DND-41 (cell line): ENCODE results near the gene AP3D1.

Source experiments
- ATAC-seq: fragments of 200-7000 bp; cut with Tn5 transposase; 3 replicates; pipeline ENCODE4 v1.9.1; 2021; ENCODE audit warnings: low read depth; ENCODE audit not compliant: insufficient read depth
- DNase-seq: peaks from one replicate; pipeline ENCODE4 v3.0.0-alpha.2; 2020
- H2AFZ ChIP-seq: 2 replicates; pipeline ENCODE4 v1.6.0; 2012; ENCODE audit warnings: low read depth, low read length
- H3K27ac ChIP-seq: 2 replicates; pipeline ENCODE4 v1.5.1; 2012; ENCODE audit warnings: low read length, inconsistent platforms
- H3K27me3 ChIP-seq: fragments of 200-600 bp; sonication (generic); 2 replicates; pipeline ENCODE4 v1.6.0; 2012; ENCODE audit warnings: low read length, mild to moderate bottlenecking, inconsistent platforms; ENCODE audit not compliant: insufficient read depth, poor library complexity
- H3K36me3 ChIP-seq: 2 replicates; pipeline ENCODE4 v1.5.1; 2012; ENCODE audit warnings: low read length, inconsistent platforms; ENCODE audit not compliant: insufficient read depth
- H3K4me1 ChIP-seq: 2 replicates; pipeline ENCODE4 v1.5.1; 2012; ENCODE audit warnings: mild to moderate bottlenecking, low read length; ENCODE audit not compliant: insufficient read depth
- H3K4me2 ChIP-seq: 2 replicates; pipeline ENCODE4 v1.6.0; 2012; ENCODE audit warnings: mild to moderate bottlenecking, moderate library complexity, low read length, inconsistent platforms; ENCODE audit not compliant: insufficient read depth
- H3K4me3 ChIP-seq, 2 experiments: fragments of 200-600 bp in 1 of 2; shearing (Covaris generic) in 1 of 2; 2 replicates each; pipeline ENCODE4 v1.5.1; 2012 to 2016; ENCODE audit warnings: inconsistent platforms in 2 of 2, low read length in 2 of 2, mild to moderate bottlenecking in 2 of 2, low read depth in 1 of 2, moderate library complexity in 1 of 2
- H3K79me2 ChIP-seq: 2 replicates; pipeline ENCODE4 v1.6.0; 2012; ENCODE audit warnings: low read length, inconsistent platforms; ENCODE audit not compliant: insufficient read depth
- H3K9ac ChIP-seq: 2 replicates; pipeline ENCODE4 v1.6.0; 2012; ENCODE audit warnings: low read depth, mild to moderate bottlenecking, inconsistent platforms, low read length, moderate library complexity
- H3K9me3 ChIP-seq: 2 replicates; pipeline ENCODE4 v1.5.1; 2012; ENCODE audit warnings: low read length, moderate library complexity, mild to moderate bottlenecking, inconsistent platforms; ENCODE audit not compliant: insufficient read depth, severe bottlenecking
- H4K20me1 ChIP-seq: 2 replicates; pipeline ENCODE4 v1.6.0; 2012; ENCODE audit warnings: low read length; ENCODE audit not compliant: insufficient read depth
- CTCF ChIP-seq: IDR thresholded peaks from 2 replicates; pipeline ENCODE4 v1.5.1; 2012; ENCODE audit warnings: borderline replicate concordance, low read length, moderate library complexity, mild to moderate bottlenecking; ENCODE audit not compliant: poor library complexity, severe bottlenecking; ENCODE audit errors: extremely low read depth
- EZH2 ChIP-seq: IDR thresholded peaks from 3 replicates; pipeline ENCODE4 v1.6.1; 2012; ENCODE audit warnings: borderline replicate concordance, low read depth, mild to moderate bottlenecking, moderate library complexity, low read length, inconsistent platforms; ENCODE audit not compliant: severe bottlenecking

The AP3D1 gene

GRCh38 chr19:2064788-2065524 lies 86.4 kb downstream of the AP3D1 start:
- H3K9ac ChIP-seq, result no peak overlapping the region
- H2AFZ ChIP-seq, result no peak overlapping the region
- peaks cover 21% of the 10 kb centered on the region for H3K4me1 ChIP-seq
- H3K27ac ChIP-seq, result no peak overlapping the region
- TF ChIP-seq CTCF (no peak), EZH2 (no peak)
- ATAC-seq, result no peak
- H3K4me2 ChIP-seq, result no peak overlapping the region
- no peak overlapping the region for H3K4me3 ChIP-seq
- no peaks in the 10 kb centered on the region for H3K9me3 ChIP-seq
- H4K20me1 ChIP-seq, result peaks cover 2% of the 10 kb centered on the region; the same call in 1 of the 2 replicates
- H3K79me2 ChIP-seq, result peaks cover 12% of the 10 kb centered on the region
- DNase-seq, result no peak
- H3K36me3 ChIP-seq, result no peaks in the 10 kb centered on the region
- no peaks in the 10 kb centered on the region for H3K27me3 ChIP-seq

GRCh38 chr19:2064395-2064787 lies 87.0 kb downstream of the AP3D1 start:
- Histone ChIP-seq H3K9me3 (no peaks in the 10 kb centered on the region), H4K20me1 (no peaks in the 10 kb centered on the region), H3K4me2 (no peak overlapping the region), H3K9ac (no peak overlapping the region), H3K27me3 (no peaks in the 10 kb centered on the region), H3K4me1 (peaks cover 27% of the 10 kb centered on the region), H2AFZ (no peak overlapping the region), H3K4me3 (no peak overlapping the region), H3K79me2 (peaks cover 12% of the 10 kb centered on the region), H3K27ac (no peak overlapping the region), H3K36me3 (no peaks in the 10 kb centered on the region)
- no peak for ATAC-seq
- TF ChIP-seq CTCF (no peak), EZH2 (no peak)
- no peak for DNase-seq

- ATAC-seq (no peak), DNase-seq (no peak)
- H3K4me1 ChIP-seq, result peaks cover 28% of the 10 kb centered on the region
- no peak overlapping the region for H2AFZ ChIP-seq
- no peaks in the 10 kb centered on the region for H3K9me3 ChIP-seq
- no peaks in the 10 kb centered on the region for H4K20me1 ChIP-seq
- H3K9ac ChIP-seq, result no peak overlapping the region
- no peak overlapping the region for H3K4me2 ChIP-seq
- H3K27ac ChIP-seq, result no peak overlapping the region
- H3K36me3 ChIP-seq, result no peaks in the 10 kb centered on the region
- H3K79me2 ChIP-seq, result peaks cover 12% of the 10 kb centered on the region
- no peaks in the 10 kb centered on the region for H3K27me3 ChIP-seq
- H3K4me3 ChIP-seq, result no peak overlapping the region
- TF ChIP-seq EZH2 (no peak), CTCF (no peak)
These were observed 87.5 kb downstream of the AP3D1 start for GRCh38 chr19:2063824-2064223.
